ENCODE data around the gene ORAI3. TPM values are rescaled to one million over a fixed set of nuclear protein-coding genes. Genes with fewer than 3 reads are reported as not detected.

The ORAI3 gene
- total RNA-seq, 6 donors from 2014 or later: 22.2 to 33.9 (median 28.4) TPM

DNA sequence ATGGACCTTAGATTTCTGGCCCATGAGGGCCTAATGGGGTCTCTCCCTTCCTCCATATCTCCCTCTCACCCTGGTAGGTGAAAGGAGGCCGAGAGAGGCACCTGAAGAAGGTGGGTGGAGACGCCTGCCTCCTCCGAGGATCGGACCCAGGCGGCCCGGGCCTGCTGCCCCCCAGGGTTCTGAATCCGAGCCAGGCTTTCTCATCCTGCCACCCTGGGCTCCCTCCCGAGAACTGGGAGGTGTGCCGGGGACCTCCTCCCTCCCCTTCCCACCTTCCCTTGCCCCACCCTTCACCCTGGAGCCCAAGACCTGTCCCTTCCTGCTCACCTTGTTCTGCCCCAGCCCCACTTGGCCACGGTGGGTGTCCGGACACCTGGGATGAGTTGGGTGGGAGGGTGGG, 20.5 kb upstream of the ORAI3 start:
- H3K9me3 ChIP-seq: no peaks in the 10 kb centered on the region
- no peak overlapping the region for H3K27ac ChIP-seq
- no peak for TF ChIP-seq EP300 (IDR thresholded peaks at IDR 0.05)
- TF ChIP-seq CTCF (IDR thresholded peaks at IDR 0.05): no peak
- TF ChIP-seq POLR2A (IDR thresholded peaks at IDR 0.05): no peak
- no peak for TF ChIP-seq POLR2AphosphoS5 (IDR thresholded peaks at IDR 0.05)
- H3K4me1 ChIP-seq: peaks cover 8 to 23% (median 12%) of the 10 kb centered on the region in 4 donors
- 92 to 96% methylated on average over 8 to 11 of the region's 11 CpGs for WGBS, 2 donors
- no peak overlapping the region for H3K4me3 ChIP-seq
- no peaks in the 10 kb centered on the region for H3K27me3 ChIP-seq
- DNase-seq: peak in 1 of 2 donors; percentile 72
- no peak for ATAC-seq (ENCODE audit: low FRiP score in 2 of 2)
- peaks cover 0 to 61% (median 28%) of the 10 kb centered on the region in 4 donors for H3K36me3 ChIP-seq

DNA sequence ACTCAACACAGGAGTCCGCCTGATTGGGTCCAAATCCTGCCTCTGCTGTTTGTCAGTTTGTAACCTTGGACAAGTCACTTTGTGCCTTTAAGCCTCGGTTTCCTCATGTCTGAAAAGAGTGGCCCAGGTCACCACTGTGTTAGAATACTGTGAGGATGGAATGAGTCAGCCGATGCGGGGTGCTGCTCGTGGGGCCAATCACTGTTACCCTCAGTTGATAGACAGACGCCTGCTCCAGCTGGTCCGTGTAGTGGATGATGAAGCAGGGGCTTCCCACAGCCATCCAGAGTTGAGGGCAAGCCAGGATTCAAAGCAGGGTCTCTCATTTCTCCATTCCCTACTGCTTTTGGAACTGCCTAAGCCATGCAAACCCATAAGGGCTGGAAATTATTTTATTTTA, 19.7 kb upstream of the ORAI3 start:
- Histone ChIP-seq H3K27me3 (no peaks in the 10 kb centered on the region), H3K9me3 (no peaks in the 10 kb centered on the region), H3K36me3 (peaks cover 0 to 66% (median 28%) of the 10 kb centered on the region in 4 donors), H3K4me3 (no peak overlapping the region), H3K27ac (no peak overlapping the region), H3K4me1 (peaks cover 6 to 16% (median 7%) of the 10 kb centered on the region in 4 donors)
- ATAC-seq (ENCODE audit: low FRiP score in 2 of 2) (no peak), DNase-seq (no peak)
- WGBS, 2 donors: 84 to 89% methylated on average over 7 of the region's 7 CpGs
- no peak for TF ChIP-seq CTCF (IDR thresholded peaks at IDR 0.05)
- no peak for TF ChIP-seq EP300 (IDR thresholded peaks at IDR 0.05)
- no peak for TF ChIP-seq POLR2A (IDR thresholded peaks at IDR 0.05)
- TF ChIP-seq POLR2AphosphoS5 (IDR thresholded peaks at IDR 0.05): no peak

- H3K4me3 ChIP-seq: no peak overlapping the region
- no peaks in the 10 kb centered on the region for H3K9me3 ChIP-seq
- TF ChIP-seq CTCF (IDR thresholded peaks at IDR 0.05) (no peak), EP300 (IDR thresholded peaks at IDR 0.05) (no peak), POLR2AphosphoS5 (IDR thresholded peaks at IDR 0.05) (no peak), POLR2A (IDR thresholded peaks at IDR 0.05) (no peak)
- H3K27ac ChIP-seq: no peak overlapping the region
- ATAC-seq (ENCODE audit: low FRiP score in 2 of 2): no peak
- peak in 1 of 2 donors; percentile 85 for DNase-seq
- peaks cover 0 to 6% (median 0%) of the 10 kb centered on the region in 4 donors for H3K4me1 ChIP-seq
- 92 to 96% methylated on average over 17 to 27 of the region's 35 CpGs for WGBS, 2 donors
- peaks cover 0 to 66% (median 28%) of the 10 kb centered on the region in 4 donors for H3K36me3 ChIP-seq
- H3K27me3 ChIP-seq: no peaks in the 10 kb centered on the region
Observed at GRCh38 chr16:30930160-30930571, 18.7 kb upstream of the ORAI3 start.

GRCh38 chr16:30931068-30931650, 17.7 kb upstream of the ORAI3 start:
- Histone ChIP-seq H3K27ac (no peak overlapping the region), H3K4me3 (no peak overlapping the region), H3K4me1 (peaks cover 0 to 4% (median 0%) of the 10 kb centered on the region in 4 donors), H3K36me3 (peaks cover 0 to 69% (median 31%) of the 10 kb centered on the region in 4 donors), H3K27me3 (no peaks in the 10 kb centered on the region), H3K9me3 (no peaks in the 10 kb centered on the region)
- DNase-seq: no peak
- ATAC-seq (ENCODE audit: low FRiP score in 2 of 2): no peak
- TF ChIP-seq EP300 (IDR thresholded peaks at IDR 0.05) (no peak), CTCF (IDR thresholded peaks at IDR 0.05) (no peak), POLR2A (IDR thresholded peaks at IDR 0.05) (no peak), POLR2AphosphoS5 (IDR thresholded peaks at IDR 0.05) (no peak)
- 73 to 77% methylated on average over 11 to 12 of the region's 12 CpGs for WGBS, 2 donors

All from upper lobe of left lung (tissue), 6 donors.